ENCODE measurements around the gene PCSK5.

PCSK5 gene

GRCh38 chr9:76090909-76091308 lies 200.4 kb downstream of the PCSK5 start:
- DNase-seq: no peak

- DNase-seq: no peak
These were observed 202.1 kb downstream of the PCSK5 start for GRCh38 chr9:76092572-76092971.

GRCh38 chr9:76095585-76095984 lies 205.1 kb downstream of the PCSK5 start:
- DNase-seq: no peak

- no peak for DNase-seq
These were observed 209.0 kb downstream of the PCSK5 start for GRCh38 chr9:76099516-76099915.

GRCh38 chr9:76101075-76101474 lies 210.6 kb downstream of the PCSK5 start:
- no peak for DNase-seq

GRCh38 chr9:76101491-76101890 lies 211.0 kb downstream of the PCSK5 start:
- DNase-seq: no peak

GRCh38 chr9:76101947-76102346 lies 211.5 kb downstream of the PCSK5 start:
- no peak for DNase-seq

GRCh38 chr9:76103531-76104315 lies 213.2 kb downstream of the PCSK5 start:
- no peak for DNase-seq

- no peak for DNase-seq
These were observed 217.0 kb downstream of the PCSK5 start for GRCh38 chr9:76107482-76107881.

- no peak for DNase-seq
These were observed 219.5 kb downstream of the PCSK5 start for GRCh38 chr9:76109953-76110352.

- DNase-seq: no peak
These were observed 221.7 kb downstream of the PCSK5 start for GRCh38 chr9:76112151-76112550.

GRCh38 chr9:76114144-76114543 lies 223.7 kb downstream of the PCSK5 start:
- no peak for DNase-seq

- DNase-seq: no peak
These were observed 224.9 kb downstream of the PCSK5 start for GRCh38 chr9:76115396-76115795.

GRCh38 chr9:76115982-76116646 lies 225.6 kb downstream of the PCSK5 start:
- DNase-seq: no peak

- DNase-seq: no peak
These were observed 226.4 kb downstream of the PCSK5 start for GRCh38 chr9:76116913-76117312.

- DNase-seq: no peak
These were observed 237.2 kb downstream of the PCSK5 start for GRCh38 chr9:76127637-76128036.

GRCh38 chr9:76135902-76136301 lies 245.4 kb downstream of the PCSK5 start:
- DNase-seq: no peak

GRCh38 chr9:76136986-76137385 lies 246.5 kb downstream of the PCSK5 start:
- DNase-seq: no peak

- no peak for DNase-seq
These were observed 247.5 kb downstream of the PCSK5 start for GRCh38 chr9:76137931-76138330.

GRCh38 chr9:76138360-76138759 lies 247.9 kb downstream of the PCSK5 start:
- DNase-seq: no peak

GRCh38 chr9:76143834-76144233 lies 253.4 kb downstream of the PCSK5 start:
- DNase-seq: no peak

- no peak for DNase-seq
These were observed 259.5 kb downstream of the PCSK5 start for GRCh38 chr9:76150013-76150412.

- no peak for DNase-seq
These were observed 260.8 kb downstream of the PCSK5 start for GRCh38 chr9:76151267-76151666.

GRCh38 chr9:76153339-76153738 lies 262.9 kb downstream of the PCSK5 start:
- DNase-seq: no peak
